ENCODE data around the gene DOK6. TPM values are rescaled to one million over a fixed set of nuclear protein-coding genes. Genes with fewer than 3 reads are reported as not detected.

Gene DOK6
- total RNA-seq, 5 donors from 2014 or later (not counting 1 experiment from before 2014, with no cell fraction given), result 0.03 TPM; not detected in 4

DNA sequence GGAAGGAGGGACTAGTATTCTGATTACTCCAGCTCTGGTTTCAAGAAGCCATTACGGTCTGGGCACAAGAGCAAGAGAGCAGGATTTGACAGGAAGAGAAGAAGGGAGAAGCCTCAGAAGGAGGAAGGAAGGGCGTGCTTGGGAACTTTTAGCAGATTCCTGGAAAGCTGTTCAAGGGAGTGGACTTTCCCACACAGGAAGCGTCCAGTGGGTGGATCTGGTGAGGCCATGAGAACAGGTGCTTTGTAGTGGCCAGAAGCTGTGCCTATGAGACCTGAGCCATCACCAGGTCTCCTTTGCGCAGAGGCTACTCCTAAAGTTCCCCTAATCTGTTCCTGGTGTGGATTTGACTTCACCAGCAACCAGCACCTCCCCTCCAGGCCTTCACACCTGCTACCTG is 484.7 kb downstream of the DOK6 start:
- H3K4me1 ChIP-seq (ENCODE audit: control insufficient read depth in 1 of 2, extremely low read depth in 1 of 2, insufficient read depth in 2 of 2, low read length in 2 of 2), result peaks cover 10 to 34% of the 10 kb centered on the region in 2 experiments
- Mint-ChIP-seq H3K27me3 (no peaks in the 10 kb centered on the region), H3K36me3 (peaks cover 38% of the 10 kb centered on the region), H3K9me3 (peaks cover 0 to 1% (median 0%) of the 10 kb centered on the region in 3 donors), H3K4me3 (peak overlapping the region; percentile 39 to 72 (median 54)), H3K4me1 (peaks cover 69 to 84% (median 76%) of the 10 kb centered on the region in 3 donors), H3K27ac (peak overlapping the region; percentile 86 to 88)
- DNase-seq (no peak), ATAC-seq (replicated peaks in 1 of 4) (no peak)
- no peaks in the 10 kb centered on the region for H3K27me3 ChIP-seq (replicated peaks in 1 of 2; ENCODE audit: control insufficient read depth in 2 of 2, extremely low read depth in 1 of 2, insufficient read depth in 2 of 2, low read length in 1 of 2)
- 79% methylated on average over 4 of the region's 4 CpGs for WGBS (ENCODE audit: insufficient coverage)
- H3K4me3 ChIP-seq (ENCODE audit: control insufficient read depth in 1 of 2, extremely low read depth in 1 of 2, low read length in 1 of 2), result no peak overlapping the region
- ChIA-PET POLR2A (no interaction called here), CTCF (interaction anchor here (0.7 to 1.1 kb wide), 2 partner anchors 18 to 49 kb away, joined by 3 read pairs; no protein-coding TSS in a partner anchor)
- H3K9me3 ChIP-seq, result no peaks in the 10 kb centered on the region
- H3K27ac ChIP-seq (ENCODE audit: low read length), result peak overlapping the region; percentile 20
- peaks cover 7 to 10% of the 10 kb centered on the region in 2 donors for H3K36me3 ChIP-seq (ENCODE audit: control insufficient read depth in 2 of 2, extremely low read depth in 1 of 2, insufficient read depth in 1 of 2, low read length in 1 of 2)

DNA sequence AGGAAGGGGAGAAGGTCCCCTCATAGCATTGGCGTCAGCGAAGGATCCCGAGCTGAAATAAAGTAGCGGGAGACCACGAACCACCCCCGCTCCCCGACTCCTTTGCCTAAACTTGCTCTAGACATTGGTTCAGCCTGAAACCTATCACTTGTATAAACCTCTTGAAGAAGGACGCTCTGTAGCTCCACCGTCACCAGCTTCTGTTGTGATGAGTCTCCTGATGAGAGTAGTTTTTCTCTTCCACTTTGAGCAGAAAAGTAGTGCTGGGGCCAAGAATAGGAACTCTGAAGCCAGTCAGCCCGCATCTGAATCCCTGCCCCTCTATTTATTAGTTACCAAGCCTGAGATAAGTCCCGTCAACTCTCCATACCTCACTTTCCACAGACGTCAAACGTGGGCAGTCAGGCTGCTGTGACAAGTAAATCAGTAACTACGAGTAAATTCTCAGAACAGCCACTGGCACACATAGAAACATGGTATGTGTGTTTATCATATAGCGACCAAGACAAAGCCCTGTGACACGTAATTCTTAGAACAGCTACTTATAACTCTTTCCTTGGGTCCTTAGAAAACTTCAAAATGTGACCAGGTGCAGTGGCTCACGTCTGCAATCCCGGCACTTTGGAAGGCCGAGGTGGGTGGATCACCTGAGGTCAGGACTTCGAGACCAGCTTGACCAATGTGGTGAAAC is 485.3 kb downstream of the DOK6 start:
- Histone ChIP-seq H3K36me3 (ENCODE audit: control insufficient read depth in 2 of 2, extremely low read depth in 1 of 2, insufficient read depth in 1 of 2, low read length in 1 of 2) (peaks cover 7 to 10% of the 10 kb centered on the region in 2 donors), H3K4me3 (ENCODE audit: control insufficient read depth in 1 of 2, extremely low read depth in 1 of 2, low read length in 1 of 2) (no peak overlapping the region), H3K9me3 (no peaks in the 10 kb centered on the region), H3K27ac (ENCODE audit: low read length) (peak overlapping the region; percentile 20), H3K4me1 (ENCODE audit: control insufficient read depth in 1 of 2, extremely low read depth in 1 of 2, insufficient read depth in 2 of 2, low read length in 2 of 2) (peaks cover 12 to 37% of the 10 kb centered on the region in 2 experiments), H3K27me3 (replicated peaks in 1 of 2; ENCODE audit: control insufficient read depth in 2 of 2, extremely low read depth in 1 of 2, insufficient read depth in 2 of 2, low read length in 1 of 2) (no peaks in the 10 kb centered on the region)
- ChIA-PET POLR2A (no interaction called here), CTCF (interaction anchor here (0.6 to 1.1 kb wide), 3 partner anchors 19 to 71 kb away, joined by 3 read pairs; no protein-coding TSS in a partner anchor)
- DNase-seq (peak in 8 of 35 experiments; percentile 5 to 31 (median 10)), ATAC-seq (replicated peaks in 1 of 4) (peak; percentile 51 to 72 (median 60))
- WGBS (ENCODE audit: insufficient coverage), result 58% methylated on average over 5 of the region's 20 CpGs
- Mint-ChIP-seq H3K27ac (peak overlapping the region; percentile 86 to 88), H3K4me3 (peak overlapping the region; percentile 54 to 72 (median 59)), H3K9me3 (peaks cover under 1 to 6% (median 1%) of the 10 kb centered on the region in 3 donors), H3K36me3 (peaks cover 42% of the 10 kb centered on the region), H3K4me1 (peaks cover 73 to 88% (median 82%) of the 10 kb centered on the region in 3 donors), H3K27me3 (no peaks in the 10 kb centered on the region)

DNA sequence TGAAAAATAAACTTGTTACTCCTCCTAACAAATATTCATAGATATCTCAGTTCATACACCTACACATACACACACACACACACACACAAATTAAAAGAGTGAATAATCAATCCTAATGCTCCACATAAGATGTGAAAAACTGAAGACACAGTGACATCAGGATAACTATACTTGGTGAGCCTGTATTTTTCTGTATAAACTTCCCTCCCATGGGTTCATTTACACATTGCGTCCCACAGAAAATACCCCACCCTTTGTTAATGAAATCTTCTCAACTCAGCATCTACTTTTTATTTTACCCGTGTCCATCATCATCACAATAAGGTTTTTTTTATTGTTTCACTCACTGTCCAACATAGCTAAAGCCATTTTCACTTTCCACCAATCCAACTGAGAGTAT is 486.6 kb downstream of the DOK6 start:
- peak overlapping the region in 1 of 3 donors; percentile 18 for H3K4me3 Mint-ChIP-seq
- H3K4me1 Mint-ChIP-seq, result peaks cover 78 to 86% (median 84%) of the 10 kb centered on the region in 3 donors
- no peak for DNase-seq
- ATAC-seq (replicated peaks in 1 of 4), result no peak
- peaks cover 4 to 14% (median 6%) of the 10 kb centered on the region in 3 donors for H3K9me3 Mint-ChIP-seq
- peak overlapping the region; percentile 14 to 54 for H3K27ac Mint-ChIP-seq
- peaks cover 12 to 37% of the 10 kb centered on the region in 2 experiments for H3K4me1 ChIP-seq (ENCODE audit: control insufficient read depth in 1 of 2, extremely low read depth in 1 of 2, insufficient read depth in 2 of 2, low read length in 2 of 2)
- no peak overlapping the region for H3K27ac ChIP-seq (ENCODE audit: low read length)
- no peak overlapping the region for H3K4me3 ChIP-seq (ENCODE audit: control insufficient read depth in 1 of 2, extremely low read depth in 1 of 2, low read length in 1 of 2)
- ChIA-PET POLR2A (no interaction called here), CTCF (no interaction called here)
- H3K9me3 ChIP-seq, result no peaks in the 10 kb centered on the region
- no peaks in the 10 kb centered on the region for H3K27me3 Mint-ChIP-seq
- 60% methylated on average over 1 of the region's 2 CpGs for WGBS (ENCODE audit: insufficient coverage)
- no peaks in the 10 kb centered on the region for H3K27me3 ChIP-seq (replicated peaks in 1 of 2; ENCODE audit: control insufficient read depth in 2 of 2, extremely low read depth in 1 of 2, insufficient read depth in 2 of 2, low read length in 1 of 2)
- peaks cover 7 to 13% of the 10 kb centered on the region in 2 donors for H3K36me3 ChIP-seq (ENCODE audit: control insufficient read depth in 2 of 2, extremely low read depth in 1 of 2, insufficient read depth in 1 of 2, low read length in 1 of 2)
- H3K36me3 Mint-ChIP-seq, result peaks cover 53% of the 10 kb centered on the region

DNA sequence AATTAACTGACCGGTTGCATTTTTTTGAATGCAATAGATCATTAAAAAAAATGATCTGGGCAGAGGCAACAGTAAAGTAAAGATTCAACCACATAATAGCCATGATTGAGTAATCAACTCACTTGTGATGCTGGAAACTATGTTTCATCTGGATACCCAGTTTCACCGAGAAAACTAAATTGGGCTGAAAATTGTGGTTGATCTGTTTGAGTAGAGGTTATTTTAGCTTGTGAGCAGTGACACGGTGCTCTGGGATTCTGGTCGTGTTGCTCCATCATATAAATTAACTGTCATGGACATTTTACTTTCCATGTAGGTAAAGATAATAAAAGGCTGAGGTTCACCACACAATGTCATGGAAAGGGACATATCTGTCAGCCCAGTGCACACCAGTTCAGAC is 488.3 kb downstream of the DOK6 start:
- Histone ChIP-seq H3K9me3 (no peaks in the 10 kb centered on the region), H3K27ac (ENCODE audit: low read length) (no peak overlapping the region), H3K27me3 (replicated peaks in 1 of 2; ENCODE audit: control insufficient read depth in 2 of 2, extremely low read depth in 1 of 2, insufficient read depth in 2 of 2, low read length in 1 of 2) (no peaks in the 10 kb centered on the region), H3K4me1 (ENCODE audit: control insufficient read depth in 1 of 2, extremely low read depth in 1 of 2, insufficient read depth in 2 of 2, low read length in 2 of 2) (peaks cover 12 to 33% of the 10 kb centered on the region in 2 experiments), H3K36me3 (ENCODE audit: control insufficient read depth in 2 of 2, extremely low read depth in 1 of 2, insufficient read depth in 1 of 2, low read length in 1 of 2) (peaks cover 7 to 13% of the 10 kb centered on the region in 2 donors), H3K4me3 (ENCODE audit: control insufficient read depth in 1 of 2, extremely low read depth in 1 of 2, low read length in 1 of 2) (no peak overlapping the region)
- ChIA-PET CTCF (no interaction called here), POLR2A (no interaction called here)
- H3K27me3 Mint-ChIP-seq, result no peaks in the 10 kb centered on the region
- H3K4me1 Mint-ChIP-seq, result peaks cover 84 to 88% (median 87%) of the 10 kb centered on the region in 3 donors
- DNase-seq (no peak), ATAC-seq (replicated peaks in 1 of 4) (no peak)
- H3K4me3 Mint-ChIP-seq, result peak overlapping the region in 1 of 3 donors; percentile 19
- peak overlapping the region in 1 of 2 donors; percentile 53 for H3K27ac Mint-ChIP-seq
- H3K9me3 Mint-ChIP-seq, result peaks cover 4 to 14% (median 6%) of the 10 kb centered on the region in 3 donors
- peaks cover 63% of the 10 kb centered on the region for H3K36me3 Mint-ChIP-seq
- WGBS (ENCODE audit: insufficient coverage), result no CpG with 5 or more reads among the region's 4 CpGs

DNA sequence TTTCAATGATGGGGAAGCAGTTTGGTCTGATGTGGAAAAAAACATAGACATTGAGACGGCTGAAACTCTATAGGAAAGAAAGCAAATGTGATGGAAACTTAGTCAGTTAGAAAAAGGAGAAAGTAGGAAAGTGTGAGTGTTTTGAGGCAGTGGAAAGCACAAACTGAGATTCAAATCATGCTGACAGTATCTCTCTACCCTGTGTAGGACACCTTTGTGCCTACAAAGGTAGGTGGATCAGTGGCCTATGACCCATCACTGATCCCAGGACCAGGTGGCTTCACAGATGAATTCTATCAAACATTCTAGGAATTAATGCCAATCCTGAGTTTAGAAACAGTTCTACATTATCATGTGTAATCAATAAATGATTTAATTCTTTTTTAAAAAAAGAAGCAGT is 489.9 kb downstream of the DOK6 start:
- no peak overlapping the region for H3K4me3 ChIP-seq (ENCODE audit: control insufficient read depth in 1 of 2, extremely low read depth in 1 of 2, low read length in 1 of 2)
- Mint-ChIP-seq H3K4me1 (peaks cover 76 to 81% (median 77%) of the 10 kb centered on the region in 3 donors), H3K4me3 (peak overlapping the region in 1 of 3 donors; percentile 2), H3K27ac (peak overlapping the region; percentile 47 to 56), H3K27me3 (no peaks in the 10 kb centered on the region), H3K36me3 (peaks cover 58% of the 10 kb centered on the region), H3K9me3 (peaks cover 4 to 14% (median 6%) of the 10 kb centered on the region in 3 donors)
- peaks cover 8 to 34% of the 10 kb centered on the region in 2 experiments for H3K4me1 ChIP-seq (ENCODE audit: control insufficient read depth in 1 of 2, extremely low read depth in 1 of 2, insufficient read depth in 2 of 2, low read length in 2 of 2)
- peaks cover 7 to 11% of the 10 kb centered on the region in 2 donors for H3K36me3 ChIP-seq (ENCODE audit: control insufficient read depth in 2 of 2, extremely low read depth in 1 of 2, insufficient read depth in 1 of 2, low read length in 1 of 2)
- POLR2A ChIA-PET, result no interaction called here
- no peaks in the 10 kb centered on the region for H3K9me3 ChIP-seq
- H3K27me3 ChIP-seq (replicated peaks in 1 of 2; ENCODE audit: control insufficient read depth in 2 of 2, extremely low read depth in 1 of 2, insufficient read depth in 2 of 2, low read length in 1 of 2), result no peaks in the 10 kb centered on the region
- DNase-seq, result no peak
- 14% methylated on average over 1 of the region's 1 CpG for WGBS (ENCODE audit: insufficient coverage)
- no peak for ATAC-seq (replicated peaks in 1 of 4)
- H3K27ac ChIP-seq (ENCODE audit: low read length), result no peak overlapping the region
- CTCF ChIA-PET, result interaction anchor here in 1 of 2 donors (0.5 kb wide), 1 partner anchor 41 kb away, joined by 4 read pairs; no protein-coding TSS in a partner anchor

DNA sequence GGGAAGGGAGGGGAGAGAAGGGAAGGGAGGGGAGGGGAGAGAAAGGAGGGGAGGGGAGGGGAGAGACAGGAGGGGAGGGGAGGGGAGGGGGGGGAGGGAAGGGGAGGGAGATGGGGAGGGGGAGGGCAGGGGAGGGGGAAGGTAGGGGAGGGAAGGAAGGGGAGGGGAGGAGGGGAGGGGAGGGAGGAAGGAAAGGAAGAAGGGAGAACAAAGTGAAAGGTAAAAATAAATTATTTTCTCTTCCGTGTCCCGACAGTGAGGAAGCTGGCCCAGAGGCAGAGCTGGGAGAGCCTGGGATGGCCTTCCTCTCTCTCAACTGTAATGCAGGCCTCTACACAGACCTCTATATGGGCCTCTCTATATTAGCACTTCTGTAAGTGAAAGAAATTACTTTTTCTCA is 493.8 kb downstream of the DOK6 start:
- ChIA-PET CTCF (no interaction called here), POLR2A (no interaction called here)
- Histone ChIP-seq H3K36me3 (ENCODE audit: control insufficient read depth in 2 of 2, extremely low read depth in 1 of 2, insufficient read depth in 1 of 2, low read length in 1 of 2) (peaks cover 0 to 13% of the 10 kb centered on the region in 2 donors), H3K9me3 (no peaks in the 10 kb centered on the region), H3K27me3 (replicated peaks in 1 of 2; ENCODE audit: control insufficient read depth in 2 of 2, extremely low read depth in 1 of 2, insufficient read depth in 2 of 2, low read length in 1 of 2) (no peaks in the 10 kb centered on the region), H3K4me3 (ENCODE audit: control insufficient read depth in 1 of 2, extremely low read depth in 1 of 2, low read length in 1 of 2) (no peak overlapping the region), H3K4me1 (ENCODE audit: control insufficient read depth in 1 of 2, extremely low read depth in 1 of 2, insufficient read depth in 2 of 2, low read length in 2 of 2) (peaks cover 26 to 44% of the 10 kb centered on the region in 2 experiments), H3K27ac (ENCODE audit: low read length) (peak overlapping the region; percentile 92)
- H3K4me1 Mint-ChIP-seq, result peaks cover 81 to 90% (median 81%) of the 10 kb centered on the region in 3 donors
- ATAC-seq (replicated peaks in 1 of 4), result no peak
- no peaks in the 10 kb centered on the region for H3K27me3 Mint-ChIP-seq
- peak overlapping the region; percentile 70 to 71 for H3K27ac Mint-ChIP-seq
- H3K4me3 Mint-ChIP-seq, result peak overlapping the region in 1 of 3 donors; percentile 7
- peaks cover 49% of the 10 kb centered on the region for H3K36me3 Mint-ChIP-seq
- no CpG with 5 or more reads among the region's 2 CpGs for WGBS (ENCODE audit: insufficient coverage)
- H3K9me3 Mint-ChIP-seq, result peaks cover 4 to 14% (median 6%) of the 10 kb centered on the region in 3 donors
- DNase-seq, result no peak

Measured in T-cell (primary cell).